Fibroblast of gingiva (primary cell): ENCODE data around the gene COL4A5.
A peak's percentile ranks its signal among the peaks of the same experiment; 100 is the strongest.
"Not testable (repeated sequence)": the region's sequence is repeated elsewhere in the genome, so short reads cannot be mapped to it uniquely, and the experiment has no call there.

ENCODE experiments used
- DNase-seq: peaks from one replicate; pipeline ENCODE4 v3.0.0-alpha.2; 2011; ENCODE audit warnings: low read depth

The COL4A5 gene

GRCh38 chrX:108456971-108457477 lies 17.4 kb downstream of the COL4A5 start:
- peak; percentile 7 for DNase-seq

DNA sequence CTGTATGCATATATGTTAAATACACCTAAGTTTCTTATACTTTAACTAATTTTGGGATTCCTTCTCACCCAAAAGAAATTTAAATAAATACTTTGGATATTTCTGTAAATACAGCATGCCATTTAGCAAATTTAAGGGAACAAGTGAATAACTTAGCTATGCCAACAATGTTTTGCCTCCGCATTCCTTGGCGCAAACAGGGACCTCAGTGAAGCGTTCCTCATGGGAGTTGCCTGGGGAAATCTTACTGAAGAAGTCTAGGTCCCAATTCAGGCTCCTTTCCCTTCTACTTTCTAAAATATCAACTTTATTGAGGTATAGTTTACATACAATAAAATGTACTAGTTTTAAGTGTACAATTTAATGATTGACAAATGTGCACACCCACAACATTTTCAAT lies 25.0 kb downstream of the COL4A5 start:
- peak; percentile 57 for DNase-seq

DNA sequence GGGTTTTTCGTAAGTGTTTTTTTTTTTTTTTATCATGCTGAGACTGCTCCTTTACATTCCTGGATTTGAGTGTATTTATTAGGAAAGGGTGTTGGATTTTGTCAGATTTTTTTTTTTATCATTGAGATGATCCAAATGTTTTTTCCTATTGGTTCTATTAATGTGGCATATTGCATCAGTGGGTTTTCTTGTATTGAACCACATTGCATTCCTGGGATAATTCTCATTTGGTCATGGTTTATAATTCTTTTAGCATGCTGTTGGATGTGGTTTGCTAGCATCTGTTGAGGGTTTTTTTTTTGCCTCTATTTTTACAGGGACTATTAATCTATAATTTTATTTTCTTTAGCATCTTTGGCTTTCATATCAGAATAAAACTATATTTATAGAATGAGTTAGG lies 28.8 kb downstream of the COL4A5 start:
- DNase-seq, result peak; percentile 66

DNA sequence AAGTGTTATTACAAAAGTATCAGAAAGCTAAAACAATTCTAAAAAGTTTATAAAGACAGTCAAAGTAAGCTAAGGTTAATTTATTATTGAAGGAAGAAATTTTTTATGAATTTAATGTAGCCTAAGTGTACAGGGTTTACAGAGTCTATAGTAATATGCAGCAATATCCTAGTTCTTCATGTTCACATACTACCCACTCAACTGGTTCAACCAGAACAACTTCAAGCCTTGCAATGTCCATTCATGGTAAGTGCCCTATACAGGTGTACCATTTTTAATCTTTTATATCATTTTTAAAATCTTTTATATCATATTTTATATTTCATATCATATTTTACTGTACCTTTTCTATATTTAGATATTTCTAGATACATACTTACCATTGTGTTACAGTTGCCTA lies 34.3 kb downstream of the COL4A5 start:
- DNase-seq, result no peak

DNA sequence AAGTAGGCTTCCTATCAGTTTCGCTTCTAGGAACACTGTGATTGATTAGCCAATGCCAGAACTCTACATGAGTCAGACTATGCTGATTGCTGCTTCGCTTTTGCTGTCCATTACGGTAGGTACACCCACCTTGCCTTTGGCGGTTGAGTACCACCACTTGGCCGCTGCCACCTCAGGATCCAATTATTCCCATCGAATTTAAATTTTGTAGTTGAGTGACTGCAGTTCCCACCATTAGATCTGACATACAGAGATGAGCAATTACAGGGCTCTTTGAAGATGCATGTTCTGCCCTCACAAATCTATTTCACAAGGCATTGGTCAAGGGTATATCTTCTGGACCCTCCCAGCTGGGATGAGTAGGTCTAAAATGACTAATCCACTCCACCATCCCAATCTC lies 41.9 kb downstream of the COL4A5 start:
- not testable (repeated sequence) for DNase-seq

GRCh38 chrX:108484251-108484650 lies 44.6 kb downstream of the COL4A5 start:
- no peak for DNase-seq

DNA sequence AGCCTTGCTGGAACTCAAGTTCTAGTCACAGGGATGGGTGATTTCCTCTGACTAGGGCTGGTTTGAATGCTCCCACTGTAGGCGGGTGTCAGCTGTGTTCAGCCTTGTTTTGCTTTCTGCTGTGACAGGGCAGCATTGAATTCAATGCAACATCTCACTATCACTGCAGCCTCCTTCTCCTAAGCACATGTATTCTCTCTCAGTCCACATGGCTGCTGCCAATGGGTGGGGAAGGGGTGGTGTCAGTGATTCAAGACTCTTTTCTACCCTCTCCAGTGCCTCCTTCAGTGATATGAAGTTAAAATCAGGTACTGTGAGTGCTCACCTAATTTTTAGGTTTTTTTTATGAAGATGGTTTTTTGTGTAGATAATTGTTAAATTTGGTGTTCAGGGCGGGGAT lies 46.3 kb downstream of the COL4A5 start:
- no peak for DNase-seq

GRCh38 chrX:108494406-108495090 lies 54.9 kb downstream of the COL4A5 start:
- DNase-seq, result no peak

DNA sequence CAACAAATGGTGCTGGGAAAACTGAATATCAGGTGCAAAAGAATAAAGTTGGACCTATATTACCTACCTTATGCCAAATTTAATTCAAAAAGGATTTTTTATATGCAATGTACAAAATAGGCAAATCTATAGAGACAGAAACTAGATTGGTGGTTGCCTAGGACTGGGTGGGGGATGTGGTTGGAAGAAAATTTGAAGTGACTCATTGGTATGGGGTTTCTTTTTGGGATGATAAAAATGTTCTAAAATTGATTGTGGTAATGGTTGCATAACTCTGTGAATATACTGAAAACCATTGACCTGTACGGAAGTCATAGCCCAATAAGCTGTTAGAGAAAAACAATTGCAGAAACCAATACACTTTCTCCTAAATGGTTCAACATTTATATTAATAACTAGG lies 72.1 kb downstream of the COL4A5 start:
- no peak for DNase-seq

DNA sequence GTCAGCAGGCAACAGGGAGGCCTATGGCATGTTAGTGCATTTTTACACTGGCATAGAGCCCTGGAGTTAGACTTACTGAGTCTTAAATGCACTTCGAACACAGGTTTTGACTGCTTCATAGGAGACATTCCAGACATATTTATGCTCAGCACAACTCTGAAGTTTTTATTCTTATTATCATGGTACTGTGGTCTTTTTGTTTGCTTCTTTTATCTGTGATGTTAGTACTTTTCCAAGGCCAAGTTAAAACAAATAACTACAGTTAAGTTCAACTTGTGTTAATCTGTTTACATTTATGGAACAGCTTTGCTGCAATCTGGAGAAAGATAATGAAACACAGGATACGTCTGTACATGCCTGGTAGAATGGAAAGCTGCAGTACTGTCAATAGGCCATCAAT lies 76.5 kb downstream of the COL4A5 start:
- peak; percentile 47 for DNase-seq

DNA sequence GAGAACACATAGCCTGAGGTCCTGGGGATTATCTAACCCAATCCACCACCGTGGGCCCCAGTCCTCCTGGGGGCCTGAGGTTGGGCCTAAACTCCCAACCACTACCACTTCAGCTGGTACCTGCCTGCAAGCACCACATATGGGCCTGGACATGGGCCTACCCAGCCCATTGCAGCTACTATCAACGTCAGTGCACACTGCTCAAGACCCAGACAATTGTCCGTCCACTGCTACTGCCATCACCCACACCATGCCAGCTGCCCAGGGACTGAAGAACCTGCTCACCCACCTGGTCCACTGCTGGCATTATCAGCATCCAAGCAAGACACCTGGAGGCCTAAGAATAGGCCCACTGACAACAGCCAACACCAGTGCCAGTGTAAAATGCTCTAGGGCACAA lies 88.1 kb downstream of the COL4A5 start:
- no peak for DNase-seq

DNA sequence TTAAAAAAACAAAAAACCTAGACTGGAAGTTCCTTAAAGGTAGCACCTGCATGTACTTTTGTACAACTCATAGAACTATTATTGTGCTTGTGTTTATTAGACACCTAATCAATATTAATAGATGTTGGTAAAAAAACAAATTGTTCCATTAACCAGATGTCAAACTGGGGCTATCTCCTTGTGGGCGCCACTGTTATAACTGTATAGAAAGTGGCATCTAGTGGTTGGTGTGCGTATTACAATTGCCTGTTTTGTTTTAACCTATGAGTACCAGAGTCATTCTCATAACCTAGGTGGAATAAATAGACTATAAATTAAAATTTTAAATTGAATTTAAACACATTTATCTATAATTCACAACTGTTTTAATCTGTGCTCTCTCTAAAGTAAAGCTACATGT lies 97.4 kb downstream of the COL4A5 start:
- peak; percentile 15 for DNase-seq

DNA sequence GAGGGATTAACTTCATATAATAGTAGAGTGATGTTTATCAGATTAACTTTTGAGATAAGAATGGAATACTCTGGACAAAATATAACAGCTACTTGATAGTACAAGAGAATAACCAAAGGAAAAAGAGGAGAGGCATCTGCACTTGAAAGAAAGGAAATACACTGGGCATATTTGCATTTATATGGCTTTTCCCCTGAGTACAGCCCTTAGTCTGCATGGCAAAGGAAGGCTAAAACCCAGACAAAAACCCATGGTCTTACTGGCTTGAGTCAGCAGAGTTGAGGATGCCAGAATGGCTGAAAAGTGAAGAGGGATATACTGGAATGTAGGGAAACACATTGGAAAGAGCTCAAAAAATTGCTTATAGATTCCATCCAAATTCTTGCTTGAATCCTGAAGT lies 101.6 kb downstream of the COL4A5 start:
- DNase-seq, result no peak

DNA sequence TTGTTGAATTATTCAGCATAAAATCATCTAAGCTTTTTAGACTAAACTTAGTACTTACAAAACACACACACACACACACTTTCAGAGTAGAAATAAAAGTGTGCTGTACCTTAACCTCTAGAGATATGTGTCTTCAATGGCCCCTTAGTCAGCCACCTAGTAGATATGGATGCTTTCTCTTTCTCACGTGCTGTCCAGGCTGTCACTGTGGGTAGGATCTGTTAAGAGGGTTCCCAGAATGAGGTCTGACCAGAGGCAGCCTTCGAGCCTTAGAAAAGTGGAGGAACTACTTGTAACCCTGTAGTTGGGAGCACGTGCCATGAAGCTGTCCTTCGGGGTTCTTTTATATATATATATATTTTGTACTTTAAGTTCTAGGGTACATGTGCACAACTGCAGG lies 117.9 kb downstream of the COL4A5 start:
- no peak for DNase-seq

- DNase-seq, result no peak
Observed at GRCh38 chrX:108558217-108558616, 118.6 kb downstream of the COL4A5 start.

GRCh38 chrX:108573136-108573535 lies 133.5 kb downstream of the COL4A5 start:
- no peak for DNase-seq

GRCh38 chrX:108582151-108582550 lies 142.5 kb downstream of the COL4A5 start:
- DNase-seq, result no peak

DNA sequence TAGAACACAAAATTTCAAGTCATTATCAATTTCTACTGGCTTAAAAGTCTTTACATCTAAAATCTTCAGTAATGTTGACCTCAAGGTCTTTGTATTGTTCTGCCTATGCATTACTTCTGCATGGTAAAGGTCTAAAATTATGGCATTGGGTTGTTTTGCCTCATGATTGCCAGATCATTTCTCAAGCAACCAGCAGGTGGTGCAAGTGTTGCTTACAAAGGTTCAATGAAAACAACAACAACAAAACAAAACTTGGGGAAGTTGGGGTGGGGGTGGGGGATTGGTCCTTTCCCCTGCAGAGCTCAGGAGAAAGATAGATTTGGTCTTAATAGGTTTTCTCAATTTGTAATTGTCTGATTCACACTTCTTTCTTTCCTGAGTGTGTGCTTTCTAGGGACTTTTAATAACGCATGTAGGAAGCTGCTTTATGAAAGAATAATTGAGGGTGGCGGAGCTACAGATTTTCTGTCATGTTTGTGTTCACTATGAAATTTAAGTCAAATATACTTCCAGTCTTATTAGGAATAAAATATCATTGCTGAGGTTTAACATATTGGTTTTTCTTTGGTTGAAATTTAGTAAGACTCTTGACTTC lies 145.1 kb downstream of the COL4A5 start:
- DNase-seq, result no peak

- DNase-seq, result no peak
Observed at GRCh38 chrX:108590496-108590895, 150.9 kb downstream of the COL4A5 start.

GRCh38 chrX:108601276-108601675 lies 161.6 kb downstream of the COL4A5 start:
- DNase-seq, result no peak

DNA sequence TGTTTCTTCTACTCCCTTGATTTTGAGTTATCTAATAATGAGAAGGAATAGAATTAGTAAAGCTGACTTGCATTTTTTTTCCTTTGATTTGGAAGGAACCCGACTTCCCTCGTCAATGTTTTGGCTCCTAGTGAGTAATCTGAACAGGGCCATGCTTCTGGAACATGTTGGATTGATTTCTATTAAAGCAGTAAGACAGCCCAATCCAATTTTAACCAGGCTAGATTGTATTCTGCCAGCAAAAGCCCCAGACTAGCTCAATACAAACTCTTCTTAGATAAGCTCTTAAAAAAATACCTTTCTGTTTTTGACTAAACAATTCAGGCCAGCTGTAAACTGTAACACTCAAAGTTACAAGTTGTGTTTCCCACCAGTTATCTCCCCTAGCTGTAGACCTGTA lies 170.5 kb downstream of the COL4A5 start:
- DNase-seq, result peak; percentile 0

DNA sequence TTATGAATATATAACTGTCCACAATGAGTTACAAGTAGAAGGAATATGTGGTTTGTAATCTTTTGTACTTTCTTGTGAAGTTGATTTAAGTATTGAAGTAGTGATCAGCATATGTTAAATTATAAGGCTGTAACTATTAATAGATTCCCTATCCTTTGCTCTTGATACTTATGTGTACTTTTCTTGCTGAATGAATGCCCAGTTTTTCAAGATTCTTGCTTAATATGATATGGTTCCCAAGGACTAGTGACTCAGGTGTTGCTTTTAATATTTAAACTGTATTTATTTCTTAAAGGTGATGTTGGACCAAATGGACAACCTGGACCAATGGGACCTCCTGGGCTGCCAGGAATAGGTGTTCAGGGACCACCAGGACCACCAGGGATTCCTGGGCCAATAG lies 175.0 kb downstream of the COL4A5 start:
- no peak for DNase-seq

DNA sequence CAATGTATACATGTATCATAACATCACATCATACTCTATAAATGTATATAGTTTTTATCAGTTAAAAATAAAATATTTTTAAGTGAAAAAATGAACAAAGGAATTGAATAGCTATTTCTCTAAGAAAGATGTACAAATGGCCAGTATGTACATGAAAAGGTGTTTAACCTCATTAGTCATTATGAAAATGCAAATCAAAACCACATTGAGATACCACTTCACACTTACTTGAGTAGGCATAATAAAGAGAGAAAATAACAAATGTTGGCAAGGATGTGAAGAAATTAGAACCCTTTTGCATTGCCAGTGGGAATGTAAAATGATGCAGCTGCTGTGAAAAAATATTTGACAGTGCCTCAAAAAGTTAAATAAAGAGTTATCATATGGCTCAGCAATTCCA lies 201.2 kb downstream of the COL4A5 start:
- no peak for DNase-seq
